ENCODE data around the gene ISL1.

The ISL1 gene

GRCh38 chr5:51386916-51387883 is 4.0 kb downstream of the ISL1 start:
- DNase-seq (ENCODE audit: low read depth in 1 of 2, low spot score in 1 of 2), result no peak

- no peak for DNase-seq (ENCODE audit: low read depth in 1 of 2, low spot score in 1 of 2)
Measured at GRCh38 chr5:51387884-51388275, 4.6 kb downstream of the ISL1 start.

- DNase-seq (ENCODE audit: low read depth in 1 of 2, low spot score in 1 of 2), result no peak
Measured at GRCh38 chr5:51388488-51389287, 5.4 kb downstream of the ISL1 start.

GRCh38 chr5:51389288-51389576 is 6.0 kb downstream of the ISL1 start:
- DNase-seq (ENCODE audit: low read depth in 1 of 2, low spot score in 1 of 2), result no peak

GRCh38 chr5:51389577-51390463 is 6.6 kb downstream of the ISL1 start:
- DNase-seq (ENCODE audit: low read depth in 1 of 2, low spot score in 1 of 2), result no peak

GRCh38 chr5:51391175-51391574 is 7.9 kb downstream of the ISL1 start:
- no peak for DNase-seq (ENCODE audit: low read depth in 1 of 2, low spot score in 1 of 2)

- no peak for DNase-seq (ENCODE audit: low read depth in 1 of 2, low spot score in 1 of 2)
Measured at GRCh38 chr5:51392689-51393199, 9.5 kb downstream of the ISL1 start.

GRCh38 chr5:51394609-51395008 is 11.4 kb downstream of the ISL1 start:
- no peak for DNase-seq (ENCODE audit: low read depth in 1 of 2, low spot score in 1 of 2)

- no peak for DNase-seq (ENCODE audit: low read depth in 1 of 2, low spot score in 1 of 2)
Measured at GRCh38 chr5:51395245-51395644, 12.0 kb downstream of the ISL1 start.

GRCh38 chr5:51395666-51396356 is 12.6 kb downstream of the ISL1 start:
- no peak for DNase-seq (ENCODE audit: low read depth in 1 of 2, low spot score in 1 of 2)

GRCh38 chr5:51396797-51397196 is 13.5 kb downstream of the ISL1 start:
- no peak for DNase-seq (ENCODE audit: low read depth in 1 of 2, low spot score in 1 of 2)

GRCh38 chr5:51397996-51398395 is 14.7 kb downstream of the ISL1 start:
- no peak for DNase-seq (ENCODE audit: low read depth in 1 of 2, low spot score in 1 of 2)

- DNase-seq (ENCODE audit: low read depth in 1 of 2, low spot score in 1 of 2), result no peak
Measured at GRCh38 chr5:51398875-51399642, 15.8 kb downstream of the ISL1 start.

- DNase-seq (ENCODE audit: low read depth in 1 of 2, low spot score in 1 of 2), result no peak
Measured at GRCh38 chr5:51399643-51400006, 16.4 kb downstream of the ISL1 start.

- no peak for DNase-seq (ENCODE audit: low read depth in 1 of 2, low spot score in 1 of 2)
Measured at GRCh38 chr5:51404255-51404654, 21.0 kb downstream of the ISL1 start.

- DNase-seq (ENCODE audit: low read depth in 1 of 2, low spot score in 1 of 2), result no peak
Measured at GRCh38 chr5:51411921-51412325, 28.7 kb downstream of the ISL1 start.

- DNase-seq (ENCODE audit: low read depth in 1 of 2, low spot score in 1 of 2), result no peak
Measured at GRCh38 chr5:51414516-51414915, 31.3 kb downstream of the ISL1 start.

- no peak for DNase-seq (ENCODE audit: low read depth in 1 of 2, low spot score in 1 of 2)
Measured at GRCh38 chr5:51416149-51416548, 32.9 kb downstream of the ISL1 start.

- DNase-seq (ENCODE audit: low read depth in 1 of 2, low spot score in 1 of 2), result no peak
Measured at GRCh38 chr5:51433052-51433710, 49.9 kb downstream of the ISL1 start.

Data from activated T-helper 1 cell treated with anti-CD3 and anti-CD28 coated beads, Interleukin-2, amount 50 U/mL, for 16 hours (primary cell).